HepG2 (cell line): ENCODE results near the gene SMTNL2. TPM values are rescaled to one million over a fixed set of nuclear protein-coding genes. Genes with fewer than 3 reads are reported as not detected.

Experiments
- ATAC-seq: fragments of 200-7000 bp; cut with Tn5 transposase; 3 replicates; pipeline ENCODE4 v1.9.1; 2020; ENCODE audit warnings: mild to moderate bottlenecking, moderate library complexity
- BruUV-seq: library from RNA; stranded (reverse); fragments of 400-500 nt; replicated peaks from 2 replicates; lab custom pipeline; 2021; lab: Mats Ljungman, UMichigan
- CTCF ChIA-PET: fragments of 300-600 bp; formaldehyde crosslinking; extraction: SDS; loops from one replicate; lab custom pipeline; 2021; ENCODE audit warnings: low total read pairs, inconsistent platforms, low intra/inter-chr PET ratio; lab: Yijun Ruan, JAX
- POLR2A ChIA-PET: fragments of 350-600 bp; sonication (Branson Sonifier 250); formaldehyde crosslinking; loops from one replicate; lab custom pipeline; 2020; ENCODE audit warnings: antibody characterized with exemption, inconsistent platforms; lab: Yijun Ruan, JAX
- DNase-seq: peaks from one replicate; pipeline ENCODE4 v3.0.0-alpha.2; 2015; ENCODE audit warnings: low spot score
- FAIRE-seq: peaks from 3 replicates; lab custom pipeline; 2011; peaks lifted over from hg19 to GRCh38; lab: Jason Lieb, UNC
- H2AFZ ChIP-seq: one replicate; pipeline ENCODE4 v1.6.1; 2011; ENCODE audit warnings: low read length, inconsistent platforms
- H3K27ac ChIP-seq: fragments of 300-600 bp; 3 replicates; pipeline ENCODE4 v1.8.0; 2011; ENCODE audit warnings: mixed run types, mild to moderate bottlenecking, mixed read lengths, low read length, inconsistent platforms; ENCODE audit not compliant: insufficient read depth; ENCODE audit errors: extremely low read length
- H3K27me3 ChIP-seq, 2 experiments: fragments of 200-600 bp in 1 of 2; 2 replicates in 1 of 2; 3 replicates in 1 of 2; pipeline versions ENCODE4 v1.6.0 to v1.8.0; 2011; ENCODE audit warnings: low read length in 2 of 2, mild to moderate bottlenecking in 2 of 2, moderate library complexity in 2 of 2, inconsistent platforms in 1 of 2; ENCODE audit not compliant: insufficient read depth in 2 of 2, control insufficient read depth in 1 of 2
- H3K36me3 ChIP-seq, 2 experiments: fragments of 200-600 bp in 1 of 2; replicated peaks in 1 of 2; 2 replicates in 1 of 2; 3 replicates in 1 of 2; pipeline versions ENCODE4 v1.5.1 to v1.8.0; 2011; ENCODE audit warnings: low read length in 2 of 2, inconsistent platforms in 1 of 2; ENCODE audit not compliant: insufficient read depth in 2 of 2, control insufficient read depth in 1 of 2
- H3K4me1 ChIP-seq: 2 replicates; pipeline ENCODE4 v1.5.1; 2012; ENCODE audit warnings: low read length, inconsistent platforms; ENCODE audit not compliant: insufficient read depth
- H3K4me2 ChIP-seq: 2 replicates; pipeline ENCODE4 v1.6.0; 2011; ENCODE audit warnings: low read depth, low read length, inconsistent platforms
- H3K4me3 ChIP-seq, 3 experiments: fragments of 200-600 bp in 1 of 3; sonication (generic), shearing (Covaris generic) in 1 of 3; replicated peaks in 1 of 3; 2 replicates each; pipeline ENCODE4 v1.5.1; 2011 to 2016; ENCODE audit warnings: low read length in 3 of 3, inconsistent platforms in 2 of 3, low read depth in 2 of 3, mild to moderate bottlenecking in 2 of 3, control low read depth in 1 of 3, mixed read lengths in 1 of 3; ENCODE audit not compliant: insufficient read depth in 1 of 3
- H3K79me2 ChIP-seq: one replicate; pipeline ENCODE4 v1.6.1; 2011; ENCODE audit warnings: low read length, inconsistent platforms; ENCODE audit not compliant: insufficient read depth
- H3K9ac ChIP-seq: 2 replicates; pipeline ENCODE4 v1.6.0; 2011; ENCODE audit warnings: mild to moderate bottlenecking, low read depth, low read length, inconsistent platforms; ENCODE audit not compliant: insufficient read depth
- H3K9me3 ChIP-seq: 2 replicates; pipeline ENCODE4 v1.5.1; 2012; ENCODE audit warnings: mild to moderate bottlenecking, low read length
- H4K20me1 ChIP-seq: 2 replicates; pipeline ENCODE4 v1.6.0; 2011; ENCODE audit warnings: inconsistent platforms, mild to moderate bottlenecking, low read length, moderate library complexity; ENCODE audit not compliant: insufficient read depth
- ARNT2 ChIP-seq: sonication (generic); formaldehyde crosslinking; IDR thresholded peaks from 2 replicates; pipeline ENCODE4 v1.8.0; 2022; ENCODE audit warnings: mild to moderate bottlenecking, low read depth, missing genetic modification reagents, moderate library complexity
- CENPX ChIP-seq: sonication (generic); formaldehyde crosslinking; IDR thresholded peaks from 2 replicates; pipeline ENCODE4 v1.9.0; 2021; ENCODE audit warnings: mild to moderate bottlenecking, missing genetic modification reagents, moderate library complexity
- CTCF ChIP-seq: sonication (generic); formaldehyde crosslinking; IDR thresholded peaks from 2 replicates; pipeline ENCODE4 v1.5.0; 2020; ENCODE audit warnings: mild to moderate bottlenecking, missing genetic modification reagents, moderate library complexity
- GATAD1 ChIP-seq: IDR thresholded peaks from 2 replicates; pipeline ENCODE4 v1.6.1; 2016; ENCODE audit warnings: missing genetic modification reagents, missing compliant biosample characterization
- HNRNPK ChIP-seq: fragments of 200-400 bp; formaldehyde crosslinking; IDR thresholded peaks from 2 replicates; pipeline ENCODE4 v1.6.1; 2018; ENCODE audit warnings: low read length, low read depth, moderate library complexity, mild to moderate bottlenecking; ENCODE audit not compliant: poor library complexity, severe bottlenecking
- PATZ1 ChIP-seq: sonication (generic); formaldehyde crosslinking; IDR thresholded peaks from 2 replicates; pipeline ENCODE4 v1.4.0; 2020; ENCODE audit warnings: missing genetic modification reagents
- PLSCR1 ChIP-seq: sonication (generic); formaldehyde crosslinking; IDR thresholded peaks from 2 replicates; pipeline ENCODE4 v1.5.0; 2020; ENCODE audit warnings: missing genetic modification reagents, mild to moderate bottlenecking, borderline replicate concordance
- SNAI1 ChIP-seq: sonication (generic); formaldehyde crosslinking; IDR thresholded peaks from 2 replicates; pipeline ENCODE4 v1.5.0; 2020; ENCODE audit warnings: mild to moderate bottlenecking, missing genetic modification reagents, borderline replicate concordance
- TBX2 ChIP-seq: sonication (generic); formaldehyde crosslinking; IDR thresholded peaks from 2 replicates; pipeline ENCODE4 v1.5.0; 2020; ENCODE audit warnings: missing genetic modification reagents, mild to moderate bottlenecking, borderline replicate concordance
- XRCC5 ChIP-seq: fragments of 200-400 bp; formaldehyde crosslinking; optimal IDR thresholded peaks from 2 replicates; pipeline ENCODE3; 2017; ENCODE audit warnings: mild to moderate bottlenecking, low read length
- ZHX1 ChIP-seq: sonication (generic); formaldehyde crosslinking; IDR thresholded peaks from 2 replicates; pipeline ENCODE4 v1.8.1; 2022; ENCODE audit warnings: low read depth, mild to moderate bottlenecking, missing genetic modification reagents
- ZNF24 ChIP-seq: fragments of 450-650 bp; IDR thresholded peaks from 2 replicates; pipeline ENCODE4 v1.6.1; 2017; ENCODE audit warnings: antibody characterized with exemption, mild to moderate bottlenecking
- ZNF326 ChIP-seq: sonication (generic); formaldehyde crosslinking; IDR thresholded peaks from 2 replicates; pipeline ENCODE4 v1.4.0; 2020; ENCODE audit warnings: missing genetic modification reagents, borderline replicate concordance
- ZNF329 ChIP-seq: sonication (generic); formaldehyde crosslinking; IDR thresholded peaks from 2 replicates; pipeline ENCODE4 v1.9.0; 2021; ENCODE audit warnings: low read depth, mild to moderate bottlenecking, missing genetic modification reagents
- ZNF781 ChIP-seq: sonication (generic); formaldehyde crosslinking; IDR thresholded peaks from 2 replicates; pipeline ENCODE4 v1.5.1; 2020; ENCODE audit warnings: borderline replicate concordance, mild to moderate bottlenecking, missing genetic modification reagents; ENCODE audit errors: not compliant biosample characterization
- ZNF816 ChIP-seq: sonication (generic); formaldehyde crosslinking; IDR thresholded peaks from 2 replicates; pipeline ENCODE4 v1.8.0; 2022; ENCODE audit warnings: missing genetic modification reagents, mild to moderate bottlenecking, borderline replicate concordance
- WGBS: methylation state at CpG from one replicate; pipeline ENCODE4 v1.1.6; 2017; ENCODE audit warnings: low lambda C conversion rate; 5-methylcytosine and 5-hydroxymethylcytosine counted together
- in situ Hi-C: cut with HindIII; loops from 2 replicates; pipeline ENCODE4 v1.10.0; 2017; ENCODE audit warnings: low pct_unique_long_range_greater_than_20kb; ENCODE audit not compliant: extremely low pct_ligation_motif_present
- intact Hi-C: fragments of 100-400 bp; cut with micrococcal nuclease; formaldehyde crosslinking; loops from one replicate; pipeline ENCODE4 v1.10.0; 2022; ENCODE audit not compliant: unreplicated experiment
- polyA plus RNA-seq, 8 experiments: library from polyadenylated mRNA; depleted of rRNA in 3 of 8; stranded (reverse) in 7 of 8; unstranded in 1 of 8; fragments of >200 nt; fragmentation: Illumina TruSeq in 4 of 8; extraction: Trizol in 4 of 8; gene quantifications; 2 replicates each; pipeline versions ENCODE4 v1.2.1 to v1.2.3, GENCODE V29; 2011 to 2016; ENCODE audit warnings: low read depth in 4 of 8, missing spikeins in 1 of 8, mixed read lengths in 1 of 8; ENCODE audit not compliant: insufficient read depth in 1 of 8
- total RNA-seq, 5 experiments: library from RNA; depleted of rRNA; stranded (reverse); fragments of >200 nt; fragmentation: Illumina TruSeq; extraction: Trizol; gene quantifications; 2 replicates each; pipeline ENCODE4 v1.2.3, GENCODE V29; 2016; ENCODE audit warnings: low read depth in 1 of 5

Gene SMTNL2
- total and polyA plus RNA-seq, 2 of the 13 experiments (the other 11 are each of a cell fraction or from before 2014, with no cell fraction given): 0.41 to 5.1 TPM

GRCh38 chr17:4583206-4583605, 1.1 kb upstream of the SMTNL2 start (continued):
- TF ChIP-seq ZHX1 (CRISPR knock-in tag): no peak
- no peak for TF ChIP-seq ZNF781
- TF ChIP-seq ZNF329 (CRISPR knock-in tag): no peak

- intact Hi-C loops: loop anchor here (2.0 kb wide), 1 partner anchor 17 kb away; no protein-coding TSS in a partner anchor
- Histone ChIP-seq H4K20me1 (no peaks in the 10 kb centered on the region), H3K36me3 (no peaks in the 10 kb centered on the region), H3K9ac (peak overlapping the region; percentile 34), H2AFZ (no peak overlapping the region), H3K27me3 (peaks cover 2 to 47% of the 10 kb centered on the region in 2 experiments; a peak in 4 of 5 replicates), H3K9me3 (no peaks in the 10 kb centered on the region), H3K79me2 (no peaks in the 10 kb centered on the region), H3K4me2 (peak overlapping the region; percentile 88), H3K27ac (no peak overlapping the region), H3K4me3 (peak overlapping the region; percentile 58 to 73 (median 61); a peak in 5 of 6 replicates), H3K4me1 (peaks cover 56% of the 10 kb centered on the region)
- WGBS: 25% methylated on average over 9 of the region's 12 CpGs
- no TSS peak for BruUV-seq
- ChIA-PET POLR2A (interaction anchor here (1.3 to 1.7 kb wide), 3 partner anchors 15 to 29 kb away, joined by 3 to 5 read pairs (median 4); partner anchors contain the start of gene MYBBP1A), CTCF (interaction anchor here (2.8 kb wide), 1 partner anchor 18 kb away, joined by 13 read pairs; no protein-coding TSS in a partner anchor)
- in situ Hi-C loops: no loop called here
- FAIRE-seq: no peak
- ATAC-seq: peak; percentile 77
- DNase-seq: no peak
- TF ChIP-seq GATAD1 (CRISPR knock-in tag) (no peak), PLSCR1 (CRISPR knock-in tag) (no peak), CTCF (CRISPR knock-in tag) (0 out of 2 replicates have a peak, but pooled peaks have one; percentile 30), ZNF24 (no peak), XRCC5 (peak; percentile 59), TBX2 (CRISPR knock-in tag) (no peak), PATZ1 (CRISPR knock-in tag) (peak; percentile 20; the same call in 1 of the 2 replicates), ZNF816 (CRISPR knock-in tag) (no peak), CENPX (CRISPR knock-in tag) (no peak), ARNT2 (no peak), HNRNPK (no peak), ZNF326 (CRISPR knock-in tag) (no peak), SNAI1 (CRISPR knock-in tag) (no peak)
Observed at GRCh38 chr17:4583782-4584100, 588 bp upstream of the SMTNL2 start.
